GM04503 (cell line): Measurements from ENCODE around the gene HHIPL1.

Source experiments
- DNase-seq: peaks from one replicate; pipeline ENCODE4 v3.0.0-alpha.2; 2012; ENCODE audit warnings: low read depth

The HHIPL1 gene

DNA sequence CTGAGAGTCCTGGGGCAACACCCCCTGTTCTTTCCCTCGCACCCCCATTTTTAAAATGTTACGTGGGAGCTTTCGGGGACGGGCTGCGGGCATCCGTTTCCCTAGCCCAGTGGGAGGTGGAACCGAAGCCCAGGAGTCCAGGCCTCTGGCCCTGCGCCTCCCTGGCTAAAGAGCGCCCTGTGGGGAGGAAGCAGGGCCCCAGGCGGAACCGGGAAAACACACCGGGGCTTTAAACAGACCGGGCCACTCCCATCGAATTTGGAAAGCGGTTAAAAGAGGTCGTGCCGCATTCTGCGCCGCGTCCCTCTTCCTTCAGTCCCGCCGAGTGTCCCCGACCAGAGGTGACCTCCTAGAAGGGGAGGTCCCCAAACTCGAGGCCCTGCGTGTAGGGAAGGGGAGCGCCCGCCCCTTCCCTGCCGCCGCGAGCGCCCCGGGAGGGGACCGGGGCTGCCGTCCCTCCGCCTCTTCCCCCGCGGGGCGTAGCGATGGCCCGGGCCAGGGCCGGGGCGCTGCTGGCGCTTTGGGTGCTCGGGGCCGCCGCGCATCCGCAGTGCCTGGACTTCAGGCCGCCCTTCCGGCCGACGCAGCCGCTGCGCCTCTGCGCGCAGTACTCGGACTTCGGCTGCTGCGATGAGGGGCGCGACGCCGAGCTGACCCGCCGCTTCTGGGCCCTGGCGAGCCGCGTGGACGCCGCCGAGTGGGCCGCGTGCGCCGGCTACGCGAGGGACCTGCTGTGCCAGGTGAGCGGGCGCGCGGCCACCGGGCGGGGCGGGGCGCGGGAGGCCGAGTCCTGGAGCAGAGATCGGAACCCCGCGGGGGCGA lies at the start of gene HHIPL1:
Gene HHIPL1, plus strand, starts transcription at position 407 of the 822 bp plus-strand sequence. Its CDS starts 79 bp downstream, at position 486.
- DNase-seq, result no peak

DNA sequence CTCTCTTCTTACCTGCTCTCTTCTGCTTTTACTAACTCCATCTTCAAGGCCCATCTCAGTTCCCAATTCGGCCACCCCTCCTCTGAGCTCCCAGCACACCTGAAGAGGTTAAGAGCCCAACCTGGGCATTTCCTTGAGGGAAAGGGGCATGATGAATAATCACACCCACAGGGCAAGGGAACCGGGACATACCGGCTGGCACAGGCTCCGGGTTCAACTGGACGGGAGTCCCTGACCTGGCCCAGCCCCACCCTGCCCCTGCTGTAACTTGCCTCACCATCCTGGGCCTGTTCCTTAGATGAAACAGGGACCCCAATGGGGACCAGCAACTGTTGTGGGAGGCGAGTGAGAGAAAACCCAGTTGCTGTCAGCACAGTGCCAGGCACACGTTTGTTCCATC lies 49.4 kb upstream of the HHIPL1 start:
- no peak for DNase-seq

DNA sequence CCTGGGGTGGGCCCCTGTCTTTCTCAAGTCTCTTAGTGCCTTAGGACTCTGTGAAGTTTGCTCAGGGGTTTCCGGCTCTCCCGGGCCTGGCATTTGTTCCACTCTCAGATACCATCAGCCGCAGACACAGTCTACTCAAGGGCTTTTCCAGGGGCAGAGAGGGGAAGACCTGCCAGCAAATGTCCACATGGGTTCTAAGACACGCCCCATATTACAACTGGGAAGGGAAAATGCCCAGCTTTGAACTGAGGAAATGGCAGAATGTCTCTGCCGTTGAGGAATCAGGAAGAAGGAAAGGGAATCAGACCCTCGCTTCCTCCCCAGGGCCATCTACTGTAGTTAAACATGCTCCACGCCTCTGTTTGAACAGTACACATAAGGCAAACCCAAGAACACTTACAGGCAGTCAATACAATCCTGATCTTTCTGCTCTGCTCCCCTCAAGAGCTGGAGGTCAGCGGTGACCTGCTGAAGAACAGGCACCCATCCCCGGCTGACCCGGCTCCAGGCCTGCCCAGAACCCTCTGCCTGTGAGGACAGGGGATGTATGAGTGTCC lies 48.8 kb upstream of the HHIPL1 start:
- no peak for DNase-seq

DNA sequence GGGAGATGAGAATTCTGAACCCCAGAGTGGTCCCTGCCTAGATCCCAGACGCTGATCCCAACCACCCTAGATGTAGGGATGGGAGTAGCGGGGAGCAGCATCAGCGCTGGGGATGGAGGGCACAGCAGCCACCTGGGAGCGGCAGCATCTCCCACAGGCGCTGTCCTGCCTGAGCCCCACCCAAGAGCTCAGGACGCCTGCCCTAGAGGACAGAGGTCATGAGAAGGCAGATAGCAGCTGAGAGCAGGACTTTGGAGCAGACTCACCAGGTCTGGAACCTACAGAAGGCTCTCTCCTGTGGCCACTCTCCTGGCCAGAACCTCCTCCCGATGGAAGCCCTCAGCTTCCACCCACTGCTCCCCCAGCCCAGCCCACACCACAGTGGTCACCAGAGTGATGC lies 48.2 kb upstream of the HHIPL1 start:
- no peak for DNase-seq

DNA sequence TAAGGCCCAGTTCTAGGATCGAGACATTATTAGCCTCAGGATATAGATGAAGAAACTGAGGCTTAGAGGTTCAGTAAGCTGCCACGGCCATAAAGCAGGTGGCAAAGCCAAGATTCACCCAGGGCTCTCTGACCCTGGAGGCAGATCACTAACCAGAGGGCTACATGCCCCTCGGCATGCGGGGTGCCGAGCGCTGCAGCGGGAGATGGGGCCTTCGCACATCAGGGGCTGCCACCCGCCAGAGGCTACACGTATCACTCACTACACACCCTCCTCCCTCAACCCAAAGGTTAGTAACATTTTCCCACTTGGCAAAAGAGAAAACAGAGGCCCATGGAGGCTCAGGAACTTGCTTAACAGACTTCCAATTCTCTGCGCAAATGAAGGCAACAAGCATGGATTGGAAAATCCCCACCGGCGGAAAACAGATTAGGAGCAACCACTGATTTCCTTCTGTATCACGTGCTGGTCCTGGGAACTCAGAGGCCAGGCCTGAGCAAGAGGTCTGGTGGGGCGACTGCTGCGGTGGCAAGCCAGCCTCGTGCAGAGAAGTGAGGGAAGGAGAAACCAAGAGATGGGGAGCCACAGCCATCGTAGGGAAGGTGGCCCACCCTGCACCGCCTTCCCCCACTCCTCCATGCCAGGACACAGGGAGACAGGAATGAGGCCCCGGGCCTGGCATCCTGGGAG lies 46.9 kb upstream of the HHIPL1 start:
- no peak for DNase-seq

DNA sequence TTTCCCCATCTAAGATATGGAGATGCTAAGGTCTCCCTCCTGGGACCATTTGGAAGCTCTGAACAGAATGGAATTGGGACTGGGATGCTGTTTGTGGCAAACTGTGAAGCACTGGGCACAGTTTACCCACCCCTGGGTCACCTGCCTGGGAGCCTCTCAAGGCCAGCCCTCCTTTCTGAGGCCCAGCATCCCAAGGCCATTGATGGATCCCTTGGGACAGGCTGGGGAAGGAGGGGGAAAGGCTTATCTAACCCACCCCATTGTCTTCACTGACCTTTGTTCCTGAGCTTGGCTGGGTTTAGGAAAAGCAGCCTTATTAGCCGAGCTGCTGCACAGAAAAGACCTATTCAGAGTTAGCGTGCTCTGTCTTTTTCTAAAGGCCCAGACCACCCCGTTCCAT lies 46.2 kb upstream of the HHIPL1 start:
- no peak for DNase-seq

DNA sequence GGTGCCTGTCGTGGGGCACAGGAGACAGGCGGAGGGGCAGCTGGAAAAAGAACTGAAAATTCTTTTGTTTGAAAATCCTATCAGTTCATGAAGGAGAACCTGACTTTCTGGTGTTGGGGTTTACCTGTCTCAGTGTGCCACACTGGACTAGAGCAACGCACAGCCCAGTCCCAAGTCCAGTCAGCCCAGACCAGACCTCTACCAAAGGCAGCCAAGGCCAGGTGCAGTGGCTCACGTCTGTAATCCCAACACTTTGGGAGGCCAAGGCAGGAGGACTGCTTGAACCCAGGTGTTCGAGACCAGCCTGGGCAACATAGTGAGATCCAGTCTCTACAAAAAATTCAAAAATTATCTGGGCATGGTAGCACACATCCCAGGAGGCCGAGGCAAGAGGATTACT lies 45.5 kb upstream of the HHIPL1 start:
- DNase-seq, result no peak

DNA sequence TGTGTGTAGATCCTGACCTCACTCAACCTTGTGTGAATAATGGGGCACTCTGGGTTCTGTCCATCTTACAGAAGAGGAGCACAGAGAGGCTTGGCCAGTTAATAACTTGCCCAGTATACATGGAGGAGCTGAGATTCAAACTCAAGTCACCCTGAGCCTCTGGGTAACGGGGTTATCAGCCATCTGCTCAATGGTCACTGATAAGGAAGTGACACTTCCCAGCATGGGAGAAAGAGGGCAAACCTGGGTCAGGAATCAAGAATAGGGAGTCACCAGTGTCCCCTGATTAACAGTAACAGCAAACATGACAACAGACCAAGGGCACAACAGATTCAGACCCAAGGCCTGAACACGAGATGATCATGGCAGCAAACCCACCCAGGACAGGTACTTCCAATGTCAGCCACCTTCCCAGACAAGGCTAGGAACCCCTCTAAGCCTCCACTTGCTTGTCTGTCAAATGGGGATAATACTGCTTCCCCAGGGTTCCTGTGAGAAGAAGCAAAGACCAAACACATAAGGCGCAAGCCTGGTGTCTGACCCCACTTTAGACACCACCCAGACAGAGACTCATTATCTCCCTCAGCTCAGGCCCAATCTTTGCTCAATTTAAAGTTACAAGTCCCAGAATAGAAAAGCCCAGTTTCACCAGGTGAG lies 44.6 kb upstream of the HHIPL1 start:
- no peak for DNase-seq

DNA sequence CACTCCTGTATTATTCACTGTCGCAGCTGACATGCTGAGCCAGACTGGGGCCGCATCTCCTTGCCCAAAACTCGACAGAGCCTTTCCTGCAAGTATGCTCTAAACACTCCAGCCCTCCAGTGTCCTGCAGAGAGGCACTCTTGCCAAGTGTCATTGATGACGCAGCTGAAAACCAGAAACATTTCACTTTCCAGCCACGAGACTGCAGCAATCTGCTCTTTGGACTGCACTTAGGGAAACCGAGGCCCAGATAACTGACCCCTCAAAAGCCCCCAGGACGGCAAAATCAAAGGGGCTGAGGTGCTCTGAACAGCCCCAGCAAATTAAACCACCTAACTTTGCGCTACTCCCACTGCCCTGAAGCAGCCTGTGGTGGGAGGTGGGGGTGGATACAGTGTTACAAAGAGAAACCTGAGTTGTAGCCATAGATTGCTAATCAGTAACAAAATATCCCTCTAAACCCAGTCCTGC lies 43.5 kb upstream of the HHIPL1 start:
- no peak for DNase-seq

DNA sequence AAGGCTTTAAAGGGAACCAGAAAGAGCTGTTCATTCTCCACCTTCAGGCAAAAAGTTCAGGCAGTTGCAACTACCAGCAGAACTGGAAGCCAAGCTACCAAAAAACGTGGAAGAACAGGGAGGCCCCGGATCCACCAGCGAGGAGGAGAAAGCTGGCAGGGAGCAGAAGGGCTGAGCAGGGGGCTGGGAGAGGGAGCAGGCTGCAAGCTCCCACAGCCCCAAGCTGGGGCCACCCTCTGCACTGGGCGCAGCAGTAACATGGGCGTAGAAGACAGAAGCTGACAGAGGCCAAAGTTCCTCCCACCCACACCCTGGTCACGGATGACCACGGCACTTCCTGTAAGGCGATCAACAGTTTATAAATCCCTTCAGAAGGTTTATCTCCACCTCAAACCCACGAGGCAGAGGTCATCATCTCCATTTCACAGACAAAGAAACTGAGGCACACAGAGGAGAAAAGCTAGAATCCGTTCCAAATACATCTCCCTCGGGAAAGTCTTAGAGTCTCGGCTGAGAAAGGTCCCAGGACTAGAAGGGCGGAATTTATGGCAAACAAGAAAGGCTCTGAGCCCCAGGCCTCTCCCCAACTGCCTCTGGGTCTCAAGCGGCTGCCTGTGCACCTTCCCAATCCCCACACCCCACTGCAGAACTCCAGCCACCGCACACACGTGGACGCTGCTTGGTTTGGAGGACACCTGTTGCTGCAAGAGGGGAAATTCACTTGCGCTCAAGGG lies 42.7 kb upstream of the HHIPL1 start:
- DNase-seq, result no peak

DNA sequence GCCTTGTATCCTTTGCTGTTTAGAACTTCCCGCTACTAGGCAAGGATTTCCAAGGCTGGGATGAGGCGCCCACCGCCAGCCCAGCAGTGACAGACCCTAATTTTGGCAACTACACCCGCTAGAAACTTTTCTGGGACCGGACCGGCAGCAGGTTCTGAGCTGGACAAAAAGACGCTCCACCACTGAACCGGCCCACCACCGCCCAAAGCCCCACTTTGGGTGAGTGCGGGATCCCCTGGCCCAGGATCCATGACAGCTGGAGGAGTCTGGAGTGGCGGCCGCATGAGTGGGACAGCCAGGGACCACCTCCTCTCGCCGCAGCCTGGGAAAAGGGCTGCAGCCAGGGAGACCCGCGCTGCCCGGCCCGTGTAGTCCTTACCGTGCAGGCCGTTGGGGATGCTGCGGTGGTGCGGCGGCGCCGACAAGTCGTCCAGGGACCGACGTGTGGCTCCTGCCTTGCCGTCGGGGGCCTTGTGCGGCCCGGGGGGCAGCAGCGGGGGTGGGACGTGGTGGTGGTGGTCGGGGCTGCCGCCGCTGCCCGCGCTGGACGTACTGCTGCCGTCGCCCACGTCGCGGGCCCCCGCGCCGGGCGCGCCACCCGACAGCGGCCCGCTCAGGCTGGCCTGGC lies 42.0 kb upstream of the HHIPL1 start:
- no peak for DNase-seq

DNA sequence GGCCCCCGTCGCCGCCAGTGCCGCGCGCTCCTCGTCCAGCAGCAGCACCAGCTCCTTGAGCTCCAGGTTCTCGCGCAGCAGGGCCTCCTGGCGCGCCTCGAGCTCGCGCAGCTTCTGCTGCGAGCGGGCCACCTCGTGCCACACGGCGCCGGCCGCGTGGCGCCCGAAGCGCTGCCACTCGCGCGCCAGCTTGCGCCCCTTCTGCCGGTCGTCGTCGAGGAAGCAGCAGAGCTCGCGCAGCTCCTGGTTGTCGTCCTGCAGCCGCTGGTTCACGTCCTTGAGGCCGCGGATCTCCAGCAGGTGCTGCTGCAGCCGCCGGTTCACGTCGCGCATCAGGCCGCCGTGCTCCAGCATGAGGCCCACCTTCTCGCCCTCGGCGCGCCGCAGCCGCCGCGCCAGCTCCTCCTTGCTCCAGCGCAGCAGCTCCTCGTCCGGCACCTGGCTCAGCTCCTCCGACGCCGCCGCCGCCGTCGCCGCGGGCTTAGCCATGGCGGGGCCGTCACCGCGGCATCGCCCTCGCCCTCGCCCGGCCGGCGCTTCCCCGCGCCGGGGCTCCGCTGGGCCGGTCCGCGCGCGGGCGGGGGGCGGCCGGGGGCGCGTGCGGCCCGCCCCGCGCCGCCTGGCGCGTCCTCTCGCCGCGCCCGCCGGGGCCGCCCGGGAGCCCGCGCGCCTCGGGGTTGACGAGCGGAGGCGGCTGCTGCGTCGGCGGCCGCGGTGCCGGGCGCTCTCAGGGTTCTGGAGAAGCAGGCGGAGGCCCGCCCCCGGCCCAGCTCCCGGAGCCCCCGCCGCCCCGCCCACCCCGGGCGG lies 41.3 kb upstream of the HHIPL1 start, which contains the start of gene CCDC85C:
Gene CCDC85C, minus strand, starts transcription at position 737 of the 807 bp plus-strand sequence. Its CDS starts 248 bp downstream, at position 489.
- no peak for DNase-seq

DNA sequence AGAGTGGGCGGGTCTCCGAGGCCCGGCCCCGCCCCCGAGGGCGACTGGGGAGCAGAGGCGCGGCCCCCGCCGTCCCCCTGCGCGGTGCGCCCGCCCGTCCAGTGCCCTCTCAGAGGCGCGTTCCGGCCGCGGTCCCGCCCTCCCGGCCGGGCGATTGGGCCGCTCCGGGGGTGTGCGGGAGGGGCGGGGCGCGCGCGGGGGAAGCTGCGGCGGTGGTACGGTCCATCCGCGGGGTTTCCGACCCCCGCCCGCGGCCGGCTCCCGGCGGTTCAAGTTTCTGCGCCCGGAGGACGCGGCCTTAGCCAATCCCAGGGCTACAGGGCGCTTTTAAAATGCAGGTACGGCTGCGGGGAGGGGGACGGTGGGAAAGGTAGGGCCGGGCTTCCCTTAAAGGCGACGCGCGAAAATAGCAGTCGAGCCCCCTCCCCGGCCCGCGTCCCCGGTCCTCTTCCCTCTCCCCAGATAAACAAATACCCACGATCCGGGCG lies 40.6 kb upstream of the HHIPL1 start:
- peak; percentile 65 for DNase-seq

DNA sequence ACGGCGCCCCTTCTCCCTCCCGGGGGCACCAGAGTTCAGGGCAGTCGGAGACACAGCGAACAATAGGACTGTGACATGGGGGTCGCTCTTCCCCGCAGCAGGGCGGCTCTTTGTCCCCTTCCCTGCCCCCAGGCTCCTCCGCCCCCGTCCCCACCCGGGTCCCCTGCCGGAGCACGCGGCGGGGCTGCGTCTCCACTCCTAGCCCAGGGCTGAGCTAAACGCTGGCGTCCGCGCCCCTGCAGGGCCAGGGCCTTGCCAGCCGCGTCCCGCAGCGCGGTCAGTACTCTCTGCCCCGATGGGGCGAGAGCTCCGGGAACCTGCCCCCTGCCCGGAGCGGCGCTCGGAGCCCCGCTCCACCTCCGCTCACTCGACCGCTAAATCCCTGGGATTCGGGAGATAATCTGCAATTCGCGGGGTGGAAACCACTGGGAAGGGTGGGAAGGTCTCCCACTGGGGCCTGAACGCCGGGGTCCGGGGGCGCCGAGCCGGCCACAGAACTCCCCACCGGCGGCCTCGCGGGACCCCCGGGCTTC lies 40.1 kb upstream of the HHIPL1 start:
- no peak for DNase-seq

DNA sequence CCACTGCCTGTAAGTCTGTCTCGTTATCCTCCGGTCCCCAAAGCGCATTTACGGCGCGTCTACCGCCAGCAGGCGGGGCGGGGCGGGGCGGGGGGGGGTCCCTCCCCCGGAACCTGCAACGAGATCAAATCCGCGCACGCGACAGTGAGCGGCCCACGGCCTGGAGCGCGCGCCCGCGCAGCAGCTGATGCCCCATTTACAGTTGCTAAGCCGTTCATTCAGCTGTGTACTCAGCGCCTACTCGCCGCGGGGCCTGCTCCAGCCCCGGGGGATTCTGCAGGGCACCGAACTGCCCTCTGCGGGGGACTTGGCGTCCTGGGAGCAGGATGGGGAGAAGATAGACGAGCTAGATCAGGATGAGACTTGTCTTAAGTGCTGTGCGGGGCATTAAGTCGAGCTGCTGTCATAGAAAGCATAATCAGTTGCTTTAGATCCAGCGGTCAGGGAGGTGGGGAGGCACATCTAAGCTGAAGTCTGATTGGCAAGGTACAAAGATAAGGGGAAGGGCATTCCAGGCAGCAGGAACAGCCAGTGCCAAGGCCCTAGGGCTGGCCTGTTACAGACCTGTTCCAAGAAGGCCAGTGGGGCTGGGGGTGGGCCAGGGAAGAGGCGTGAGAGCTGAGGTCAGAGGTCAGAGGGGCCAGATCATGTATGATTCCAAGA lies 39.5 kb upstream of the HHIPL1 start:
- no peak for DNase-seq

DNA sequence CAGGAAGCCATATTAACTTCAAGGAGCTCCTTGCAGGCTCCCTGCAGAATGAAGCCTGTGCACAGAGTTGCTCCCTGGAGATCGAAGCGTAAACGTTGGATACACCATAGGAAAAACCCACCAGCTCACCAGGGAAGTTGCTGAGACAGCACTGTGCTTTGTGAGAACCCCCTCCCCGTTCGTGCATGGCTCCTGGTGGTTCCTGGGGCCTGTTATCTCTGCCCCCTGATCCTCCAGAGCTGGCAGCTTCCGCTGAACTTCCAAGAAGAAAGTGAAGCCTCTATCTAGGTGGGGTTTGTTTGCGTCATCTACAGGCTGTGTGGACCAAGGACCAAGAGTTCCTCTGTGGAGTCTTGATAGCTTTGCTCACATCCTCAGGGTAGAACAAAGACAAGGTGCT lies 38.6 kb upstream of the HHIPL1 start:
- DNase-seq, result no peak

DNA sequence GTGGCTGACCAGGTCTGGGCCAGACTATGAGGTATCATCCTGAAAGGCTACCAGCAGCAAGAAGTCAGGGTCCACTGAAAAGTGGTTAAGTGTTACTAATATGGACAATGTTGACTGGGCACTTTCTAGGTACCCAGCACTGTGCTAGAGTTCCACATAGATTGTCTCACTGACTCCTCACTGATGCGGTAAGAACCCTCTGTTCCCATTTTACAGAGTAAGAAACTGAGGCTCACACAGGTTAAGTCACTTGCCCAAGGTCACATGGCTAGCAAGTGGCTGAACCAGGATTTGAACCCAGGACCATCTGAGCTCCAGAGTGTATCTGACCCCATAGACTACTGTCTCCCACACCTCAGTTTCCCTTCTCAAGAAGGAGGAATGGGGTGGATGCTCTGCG lies 36.3 kb upstream of the HHIPL1 start:
- no peak for DNase-seq

DNA sequence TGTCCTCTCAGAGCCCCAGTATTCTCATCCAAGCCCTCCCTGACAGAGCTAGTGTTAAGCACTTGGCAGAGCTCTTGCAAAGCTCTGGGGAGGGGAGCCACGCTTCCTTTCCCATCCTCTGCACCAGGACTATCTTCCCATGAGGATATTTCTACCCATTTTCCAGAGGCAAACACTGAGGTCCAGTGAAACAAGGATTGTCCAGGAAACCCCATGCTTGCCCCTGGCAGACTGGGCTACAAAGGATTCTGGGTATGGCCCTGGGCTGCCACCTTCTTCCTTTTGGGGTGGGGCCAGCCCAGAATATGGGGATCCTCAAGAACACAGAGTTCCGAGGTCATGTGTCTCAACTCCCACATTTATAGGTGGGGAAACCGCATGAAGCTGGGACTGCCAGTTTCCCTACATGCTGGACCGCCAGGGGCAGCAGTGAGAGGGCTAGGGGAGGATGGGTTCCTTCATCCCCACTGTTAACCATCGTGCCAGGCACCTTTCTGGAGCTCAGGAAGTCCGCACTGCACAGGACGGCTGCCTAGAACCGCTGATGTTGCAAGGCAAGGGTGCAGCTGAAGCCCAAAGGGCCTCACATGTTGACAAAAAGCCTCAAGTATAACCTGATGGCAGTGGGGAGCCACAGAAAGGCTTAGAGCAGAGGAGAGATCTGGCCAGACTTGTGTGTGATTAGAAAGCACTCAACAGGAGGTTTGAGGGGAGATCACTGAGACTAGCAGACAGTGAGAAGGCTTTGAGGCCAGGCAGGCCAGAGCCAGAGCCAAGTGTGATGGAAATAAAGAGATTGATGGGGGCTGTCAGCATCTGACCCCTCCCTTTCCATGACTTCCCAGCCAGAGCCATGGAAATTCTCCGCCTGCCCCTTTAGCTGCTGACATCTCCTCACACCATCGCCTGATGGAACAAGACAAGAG lies 35.4 kb upstream of the HHIPL1 start:
- DNase-seq, result no peak
